ENCODE results near the gene DISC1.
"Not testable (repeated sequence)": the region's sequence is repeated elsewhere in the genome, so short reads cannot be mapped to it uniquely, and the experiment has no call there.

DISC1 gene

GRCh38 chr1:231957359-231957758 lies 330.8 kb downstream of the DISC1 start:
- DNase-seq (ENCODE audit: low read depth): no peak
- H3K4me3 ChIP-seq (ENCODE audit: low read depth, low read length): no peak overlapping the region
- TF ChIP-seq CTCF (conservative IDR thresholded peaks at IDR 0.05; ENCODE audit: low read depth, low read length): no peak

DNA sequence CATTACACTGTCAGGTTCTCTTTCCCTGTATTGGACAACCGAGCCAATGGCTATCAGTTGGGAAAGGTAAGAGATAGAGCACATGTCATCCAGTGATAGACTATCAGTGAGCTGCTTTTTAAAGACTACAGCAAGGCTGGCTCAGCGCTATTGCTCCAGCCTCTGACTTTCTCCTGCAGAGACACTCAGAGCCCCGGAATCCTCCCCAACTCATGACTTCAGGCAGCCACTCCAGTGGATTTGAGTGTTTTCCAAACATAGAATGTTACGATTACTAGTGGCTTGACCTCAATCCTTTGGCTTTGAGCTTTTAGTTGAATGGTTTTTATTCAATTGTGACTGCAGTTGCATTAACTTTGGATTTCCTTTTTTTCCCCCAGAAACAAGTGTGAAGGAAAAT lies 331.9 kb downstream of the DISC1 start:
- no peak for TF ChIP-seq CTCF (conservative IDR thresholded peaks at IDR 0.05; ENCODE audit: low read depth, low read length)
- H3K4me3 ChIP-seq (ENCODE audit: low read depth, low read length): no peak overlapping the region
- DNase-seq (ENCODE audit: low read depth): no peak

DNA sequence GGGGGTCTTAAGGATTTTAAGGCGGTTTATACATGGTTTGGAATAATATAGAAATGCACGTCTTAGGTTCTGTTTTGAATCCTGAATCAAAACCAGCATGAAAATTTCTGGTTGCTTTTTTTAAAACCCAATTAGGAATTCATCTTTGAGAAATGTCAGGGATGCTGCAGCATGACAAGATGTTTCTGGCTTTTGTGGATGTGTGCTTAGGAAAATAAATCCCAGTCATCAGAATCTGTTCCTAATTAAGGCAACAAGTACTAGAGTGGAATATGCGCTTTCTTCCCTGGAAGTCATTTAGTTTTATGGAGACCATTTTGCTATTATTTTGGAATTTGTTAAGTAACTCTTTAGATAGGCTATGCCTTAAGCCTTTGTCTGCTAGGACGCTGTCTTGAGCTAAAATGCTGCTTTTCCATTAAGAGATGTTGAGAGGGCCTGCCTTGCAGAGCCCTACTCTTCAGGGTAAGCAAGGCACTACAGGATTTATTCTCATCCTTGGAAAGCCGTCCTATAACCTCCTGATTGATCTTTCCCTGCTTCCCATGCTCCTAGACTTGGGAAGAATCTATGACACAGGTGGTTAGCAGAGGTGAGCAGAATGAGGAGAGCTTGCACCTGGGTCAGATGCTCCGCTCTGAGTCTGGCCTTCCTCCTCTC lies 332.8 kb downstream of the DISC1 start:
- H3K4me3 ChIP-seq (ENCODE audit: low read depth, low read length): no peak overlapping the region
- no peak for TF ChIP-seq CTCF (conservative IDR thresholded peaks at IDR 0.05; ENCODE audit: low read depth, low read length)
- no peak for DNase-seq (ENCODE audit: low read depth)

DNA sequence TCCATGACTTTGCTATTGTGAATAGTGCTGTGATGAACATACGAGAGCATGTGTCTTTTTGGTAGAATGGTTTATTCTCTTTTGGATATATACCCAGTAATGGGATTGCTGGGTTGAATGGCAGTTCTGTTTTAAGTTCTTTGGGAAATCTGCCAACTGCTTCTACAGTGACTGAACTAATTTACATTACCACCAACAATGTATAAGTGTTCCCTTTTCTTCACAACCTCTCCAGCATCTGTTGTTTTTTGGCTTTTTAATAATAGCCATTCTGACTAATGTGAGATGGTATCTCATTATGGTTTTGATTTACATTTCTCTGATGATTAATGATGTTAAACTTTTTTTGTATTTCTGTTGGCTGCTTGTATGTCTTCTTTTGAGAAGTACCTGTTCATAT lies 335.2 kb downstream of the DISC1 start:
- not testable (repeated sequence) for DNase-seq (ENCODE audit: low read depth)

GRCh38 chr1:231962636-231963035 lies 336.0 kb downstream of the DISC1 start:
- no peak overlapping the region for H3K4me3 ChIP-seq (ENCODE audit: low read depth, low read length)
- TF ChIP-seq CTCF (conservative IDR thresholded peaks at IDR 0.05; ENCODE audit: low read depth, low read length): no peak
- DNase-seq (ENCODE audit: low read depth): no peak

More for the DNA sequence above, 335.2 kb downstream of the DISC1 start:
- not testable (repeated sequence) for H3K4me3 ChIP-seq (ENCODE audit: low read depth, low read length)

DNA sequence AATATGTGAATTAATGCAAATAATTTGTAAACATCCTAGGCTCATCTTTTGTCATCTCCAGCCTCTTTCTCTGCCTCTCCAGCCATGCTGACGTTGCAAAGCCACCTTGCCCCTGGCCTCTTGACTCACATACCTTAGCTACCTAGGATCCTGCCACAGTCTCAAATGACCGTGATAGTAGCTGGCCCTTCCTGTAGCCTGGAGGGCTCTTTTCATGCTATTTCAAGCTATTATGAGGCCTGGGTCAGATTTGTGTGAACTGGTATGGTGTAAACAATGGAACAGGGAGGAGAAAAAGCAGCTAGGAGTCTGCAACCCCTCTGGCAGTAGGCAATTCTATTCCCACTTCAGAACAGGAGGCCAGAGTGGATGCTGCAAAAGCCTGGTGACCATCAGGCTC lies 337.7 kb downstream of the DISC1 start:
- no peak for DNase-seq (ENCODE audit: low read depth)
- H3K4me3 ChIP-seq (ENCODE audit: low read depth, low read length): no peak overlapping the region
- TF ChIP-seq CTCF (conservative IDR thresholded peaks at IDR 0.05; ENCODE audit: low read depth, low read length): no peak

DNA sequence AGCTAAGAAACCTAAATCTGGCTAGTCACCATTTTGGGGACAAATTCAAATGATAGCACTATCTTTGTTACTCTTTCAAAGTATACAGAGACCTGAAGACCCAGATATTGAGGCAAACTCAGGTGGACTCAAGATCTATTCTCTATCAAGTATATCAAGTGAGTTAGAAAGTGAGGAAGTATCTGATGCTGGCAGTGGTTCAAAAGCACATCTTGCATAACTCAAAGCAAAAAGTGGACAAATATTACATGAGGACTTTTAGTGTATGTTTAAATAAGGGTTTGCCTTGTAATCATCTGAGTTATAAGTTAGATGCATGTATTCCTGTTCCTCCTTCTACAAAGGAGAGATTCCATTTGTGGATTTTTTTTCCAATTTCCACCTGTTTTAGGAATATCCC lies 338.4 kb downstream of the DISC1 start:
- DNase-seq (ENCODE audit: low read depth): peak; percentile 54
- H3K4me3 ChIP-seq (ENCODE audit: low read depth, low read length): no peak overlapping the region
- no peak for TF ChIP-seq CTCF (conservative IDR thresholded peaks at IDR 0.05; ENCODE audit: low read depth, low read length)
